Activated CD4-positive, alpha-beta T cell treated with anti-CD3 and anti-CD28 coated beads for 36 hours (primary cell): ENCODE measurements around the gene IP6K3. TPM values are rescaled to one million over a fixed set of nuclear protein-coding genes. Genes with fewer than 3 reads are reported as not detected.

Experiments used
- ATAC-seq: fragments of 200-7000 bp; cut with Tn5 transposase; one replicate; pipeline ENCODE4 v1.10.0; 2021; ENCODE audit warnings: mild to moderate bottlenecking, moderate library complexity
- CTCF ChIA-PET: fragments of 350-600 bp; sonication (Branson Sonifier 250); formaldehyde crosslinking; loops from one replicate; lab custom pipeline; 2021; ENCODE audit warnings: antibody characterized with exemption; lab: Charles Lee
- POLR2A ChIA-PET: fragments of 350-600 bp; sonication (Branson Sonifier 250); formaldehyde crosslinking; loops from one replicate; lab custom pipeline; 2021; ENCODE audit warnings: antibody characterized with exemption, inconsistent platforms; lab: Charles Lee
- DNase-seq: peaks from one replicate; pipeline ENCODE4 v3.0.0-alpha.2; 2020
- H3K27ac Mint-ChIP-seq: one replicate; pipeline ENCODE4 v1.8.0; 2021; ENCODE audit warnings: mixed read lengths
- H3K27me3 Mint-ChIP-seq: one replicate; pipeline ENCODE4 v1.8.0; 2021; ENCODE audit warnings: mixed read lengths
- H3K36me3 Mint-ChIP-seq: one replicate; pipeline ENCODE4 v1.8.0; 2021; ENCODE audit warnings: low read depth, mixed read lengths
- H3K4me1 Mint-ChIP-seq: one replicate; pipeline ENCODE4 v1.8.0; 2021; ENCODE audit warnings: mixed read lengths
- H3K4me3 Mint-ChIP-seq: one replicate; pipeline ENCODE4 v1.8.0; 2021; ENCODE audit warnings: mild to moderate bottlenecking, moderate library complexity, mixed read lengths
- H3K9me3 Mint-ChIP-seq: one replicate; pipeline ENCODE4 v1.8.0; 2021; ENCODE audit warnings: low read depth, mixed read lengths
- intact Hi-C, 2 experiments: fragments of 100-400 bp; cut with DNase I in 1 of 2; cut with micrococcal nuclease in 1 of 2; formaldehyde crosslinking; loops; one replicate each; pipeline versions ENCODE4 v1.14.2 to v1.15.1; 2022 to 2024; cut with DNase I, micrococcal nuclease
- total RNA-seq, 2 experiments: library from RNA; stranded (reverse); gene quantifications; one replicate each; pipeline ENCODE4 v1.2.3, GENCODE V29; 2021

IP6K3 gene
- total RNA-seq, 2 experiments from 2014 or later = not detected

DNA sequence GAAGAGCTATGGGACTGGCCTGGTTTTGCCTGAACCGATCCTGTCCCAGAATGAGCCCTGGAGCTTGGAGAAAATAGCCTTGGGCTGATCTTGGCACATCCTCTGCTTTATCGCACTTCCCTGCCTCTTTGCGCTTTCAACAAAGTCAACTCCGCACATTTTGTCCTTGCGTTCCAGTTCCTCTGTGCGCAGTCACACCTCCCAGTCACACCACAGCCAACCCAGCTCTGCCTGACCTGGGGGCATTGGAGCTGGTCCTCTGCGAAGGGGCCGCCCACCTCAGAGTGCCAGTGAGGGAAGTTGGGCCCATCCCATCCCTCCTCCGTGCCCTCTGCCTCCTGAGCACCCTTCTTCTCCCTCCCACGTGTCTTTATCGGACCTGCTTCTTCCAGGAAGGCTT, 18.3 kb downstream of the IP6K3 start:
- Mint-ChIP-seq H3K27me3 (no peaks in the 10 kb centered on the region), H3K4me1 (peaks cover 17% of the 10 kb centered on the region), H3K9me3 (no peaks in the 10 kb centered on the region), H3K4me3 (no peak overlapping the region), H3K36me3 (no peaks in the 10 kb centered on the region), H3K27ac (no peak overlapping the region)
- no peak for ATAC-seq
- ChIA-PET CTCF (interaction anchor here (0.5 to 1.5 kb wide), 3 partner anchors 13 to 296 kb away, joined by 3 read pairs; partner anchors contain the start of gene UQCC2), POLR2A (no interaction called here)
- intact Hi-C loops = no loop called here
- DNase-seq = no peak

DNA sequence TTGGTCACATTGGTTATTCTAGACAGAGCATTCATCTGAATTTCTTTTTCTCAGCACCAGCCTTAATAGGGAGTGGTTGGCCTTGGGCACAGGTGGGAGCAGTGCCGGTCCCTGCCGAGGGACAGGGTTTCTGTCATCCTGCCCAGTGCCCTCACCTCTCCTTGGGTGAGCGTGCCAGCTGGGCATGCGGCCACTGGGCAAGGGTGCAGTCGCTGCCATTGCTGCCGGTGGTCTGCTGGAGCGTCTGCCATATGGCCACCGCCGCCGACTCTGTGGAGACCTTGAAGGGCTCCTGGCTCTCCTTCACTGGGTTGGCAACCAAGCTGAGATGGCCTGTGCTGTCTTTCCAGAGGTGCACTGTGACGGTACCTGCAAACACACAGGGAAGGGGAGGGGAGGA, 18.8 kb downstream of the IP6K3 start:
- Mint-ChIP-seq H3K4me1 (peaks cover 17% of the 10 kb centered on the region), H3K9me3 (no peaks in the 10 kb centered on the region), H3K27me3 (no peaks in the 10 kb centered on the region), H3K4me3 (no peak overlapping the region), H3K36me3 (no peaks in the 10 kb centered on the region), H3K27ac (no peak overlapping the region)
- ChIA-PET CTCF (interaction anchor here (0.5 to 1.5 kb wide), 3 partner anchors 13 to 297 kb away, joined by 3 read pairs; partner anchors contain the start of gene UQCC2), POLR2A (no interaction called here)
- DNase-seq (no peak), ATAC-seq (no peak)
- intact Hi-C loops = no loop called here

DNA sequence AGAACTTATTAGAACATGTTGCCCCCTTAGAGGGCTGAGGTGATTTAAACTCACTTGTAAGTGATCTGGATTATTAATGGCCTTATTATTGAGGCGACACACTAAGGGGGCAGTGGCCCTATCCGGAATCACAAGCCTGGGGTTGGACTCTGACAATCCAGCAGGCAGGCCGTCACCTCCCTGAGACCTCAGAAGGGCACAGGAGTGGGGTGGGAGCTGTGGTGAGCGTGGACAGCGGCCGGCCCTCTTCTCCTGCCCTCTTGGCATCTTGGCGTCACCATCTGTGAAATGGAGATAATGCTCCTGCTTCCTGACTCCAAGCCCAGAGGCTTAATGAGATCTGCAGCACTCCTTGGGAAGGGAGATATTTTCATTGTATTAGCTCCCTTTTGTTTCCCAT, 19.6 kb downstream of the IP6K3 start:
- CTCF ChIA-PET = interaction anchor here (1.5 kb wide), 1 partner anchor 14 kb away, joined by 3 read pairs; no protein-coding TSS in a partner anchor
- POLR2A ChIA-PET = no interaction called here
- H3K36me3 Mint-ChIP-seq = no peaks in the 10 kb centered on the region
- DNase-seq (no peak), ATAC-seq (no peak)
- no peaks in the 10 kb centered on the region for H3K27me3 Mint-ChIP-seq
- H3K4me1 Mint-ChIP-seq = peaks cover 17% of the 10 kb centered on the region
- no peaks in the 10 kb centered on the region for H3K9me3 Mint-ChIP-seq
- H3K27ac Mint-ChIP-seq = no peak overlapping the region
- intact Hi-C loops = no loop called here
- no peak overlapping the region for H3K4me3 Mint-ChIP-seq

DNA sequence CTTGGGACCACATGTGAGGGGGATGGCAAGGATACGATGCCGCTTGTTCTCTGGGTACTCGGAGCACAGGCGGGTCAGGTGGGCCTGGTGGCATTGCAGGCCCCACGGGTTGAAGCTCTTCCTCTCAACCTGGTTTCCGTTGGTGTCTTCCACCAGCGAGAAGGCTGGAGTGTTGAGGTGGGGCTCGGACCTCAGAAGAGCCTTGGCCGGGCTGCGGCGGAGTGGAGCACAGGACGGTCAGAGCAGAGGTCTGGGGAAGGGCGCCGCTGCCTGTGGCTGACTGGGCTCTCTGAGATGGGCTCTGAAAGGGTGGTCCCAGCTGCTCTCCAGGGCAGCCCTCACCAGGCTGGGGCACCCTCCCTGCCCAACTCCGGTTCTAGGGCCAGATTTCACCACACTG, 20.0 kb downstream of the IP6K3 start:
- DNase-seq (no peak), ATAC-seq (no peak)
- ChIA-PET POLR2A (no interaction called here), CTCF (interaction anchor here (0.9 to 1.5 kb wide), 3 partner anchors 11 to 26 kb away, joined by 3 read pairs; no protein-coding TSS in a partner anchor)
- no peak overlapping the region for H3K27ac Mint-ChIP-seq
- H3K27me3 Mint-ChIP-seq = no peaks in the 10 kb centered on the region
- H3K36me3 Mint-ChIP-seq = no peaks in the 10 kb centered on the region
- H3K9me3 Mint-ChIP-seq = no peaks in the 10 kb centered on the region
- peaks cover 17% of the 10 kb centered on the region for H3K4me1 Mint-ChIP-seq
- intact Hi-C loops = no loop called here
- no peak overlapping the region for H3K4me3 Mint-ChIP-seq

DNA sequence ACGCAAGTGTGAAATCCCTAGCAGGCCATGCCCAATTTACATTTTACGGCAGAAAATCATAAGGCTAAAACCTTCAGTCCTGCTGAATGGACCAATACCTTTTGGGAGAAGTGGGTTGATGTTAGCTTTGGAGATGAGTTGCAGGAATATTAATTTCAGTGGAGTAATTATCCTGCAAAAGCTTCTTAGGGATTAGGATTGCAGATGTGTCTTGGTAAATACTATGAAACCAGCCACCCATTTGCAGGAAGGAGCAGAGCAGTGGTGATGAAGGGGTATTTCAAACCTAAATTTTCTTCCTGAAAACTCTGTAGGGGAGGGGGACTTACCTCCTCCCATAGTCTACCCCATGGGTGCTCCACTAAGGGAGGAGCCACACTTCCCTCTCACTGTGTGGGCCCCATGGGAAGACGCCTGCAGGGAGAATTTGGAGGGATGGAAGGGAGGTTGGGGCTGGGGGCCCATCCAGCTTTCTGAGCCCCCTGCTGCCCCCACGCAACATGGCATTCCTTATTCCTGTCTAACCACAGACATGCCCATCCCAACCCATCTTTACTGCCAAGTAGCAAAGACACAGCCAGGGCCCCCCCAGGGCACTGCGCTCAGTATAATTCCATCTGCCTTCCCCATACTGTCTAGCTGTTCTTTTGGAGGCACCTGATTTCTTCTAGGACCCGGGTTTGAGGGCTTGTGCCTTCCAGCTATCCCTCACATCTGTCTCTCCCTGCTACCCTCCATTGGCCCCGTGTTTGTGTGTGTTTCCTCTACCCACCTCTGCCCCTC, 20.6 kb downstream of the IP6K3 start:
- ChIA-PET CTCF (interaction anchor here (0.9 to 1.1 kb wide), 2 partner anchors 11 to 25 kb away, joined by 3 read pairs; no protein-coding TSS in a partner anchor), POLR2A (no interaction called here)
- intact Hi-C loops = no loop called here
- DNase-seq (no peak), ATAC-seq (no peak)
- no peak overlapping the region for H3K4me3 Mint-ChIP-seq
- H3K36me3 Mint-ChIP-seq = no peaks in the 10 kb centered on the region
- H3K4me1 Mint-ChIP-seq = peaks cover 17% of the 10 kb centered on the region
- H3K9me3 Mint-ChIP-seq = no peaks in the 10 kb centered on the region
- H3K27ac Mint-ChIP-seq = no peak overlapping the region
- H3K27me3 Mint-ChIP-seq = no peaks in the 10 kb centered on the region

- Mint-ChIP-seq H3K9me3 (no peaks in the 10 kb centered on the region), H3K36me3 (no peaks in the 10 kb centered on the region), H3K4me1 (peaks cover 17% of the 10 kb centered on the region), H3K27ac (no peak overlapping the region), H3K4me3 (no peak overlapping the region), H3K27me3 (no peaks in the 10 kb centered on the region)
- no peak for ATAC-seq
- POLR2A ChIA-PET = no interaction called here
- CTCF ChIA-PET = no interaction called here
- no peak for DNase-seq
- intact Hi-C loops = no loop called here
Observed at GRCh38 chr6:33725222-33725621, 21.5 kb downstream of the IP6K3 start.

DNA sequence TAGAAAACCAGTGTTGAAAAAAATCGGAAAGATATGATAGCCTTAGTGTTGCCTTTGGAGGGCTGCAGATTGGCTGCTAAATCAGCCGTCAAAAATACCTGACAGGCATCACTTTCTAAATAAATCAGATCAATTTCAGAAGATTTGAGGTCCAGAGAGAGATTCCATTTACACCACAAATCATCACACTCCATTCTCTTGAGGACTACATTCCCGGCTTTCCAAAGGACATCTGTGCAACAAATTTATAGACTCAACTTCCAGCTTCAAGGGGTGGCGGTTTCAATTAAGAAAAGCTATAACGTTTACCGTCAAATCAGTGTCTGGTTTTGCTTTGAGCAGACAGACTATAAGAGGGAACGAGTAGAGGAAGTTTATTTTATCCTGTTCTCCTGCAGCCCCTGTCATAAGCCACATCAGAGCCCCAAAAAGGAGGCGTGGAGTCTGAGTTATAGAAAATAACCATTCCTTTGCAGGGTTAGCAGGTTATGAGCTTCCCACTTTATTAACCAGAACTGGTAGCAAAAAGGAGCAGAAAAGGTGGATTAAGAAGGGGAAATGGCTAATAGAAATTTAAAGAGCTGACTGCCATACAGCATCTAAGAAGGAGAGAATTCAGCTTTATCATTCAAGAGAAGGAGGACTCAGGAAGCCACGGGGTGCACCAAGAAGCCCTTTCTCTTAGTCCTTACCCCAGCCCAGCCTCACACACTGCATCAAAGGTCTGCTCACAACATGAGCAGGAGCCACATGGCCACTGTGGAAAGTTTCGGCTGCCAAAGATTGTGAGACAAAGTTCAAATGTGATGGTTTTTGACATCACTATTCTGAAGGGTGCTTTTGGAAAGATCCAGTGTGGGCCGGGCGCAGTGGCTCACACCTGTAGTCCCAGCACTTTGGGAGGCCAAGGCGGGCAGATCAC, 22.3 kb downstream of the IP6K3 start:
- H3K36me3 Mint-ChIP-seq = no peaks in the 10 kb centered on the region
- H3K4me3 Mint-ChIP-seq = no peak overlapping the region
- CTCF ChIA-PET = interaction anchor here (0.5 to 1.3 kb wide), 4 partner anchors 14 to 432 kb away, joined by 3 to 5 read pairs (median 4); no protein-coding TSS in a partner anchor
- DNase-seq = peak; percentile 21
- intact Hi-C loops = no loop called here
- ATAC-seq = peak; percentile 53
- H3K4me1 Mint-ChIP-seq = peaks cover 17% of the 10 kb centered on the region
- H3K9me3 Mint-ChIP-seq = no peaks in the 10 kb centered on the region
- H3K27ac Mint-ChIP-seq = no peak overlapping the region
- POLR2A ChIA-PET = interaction anchor here (0.7 kb wide), 1 partner anchor 1261 kb away, joined by 3 read pairs; no protein-coding TSS in a partner anchor
- no peaks in the 10 kb centered on the region for H3K27me3 Mint-ChIP-seq

DNA sequence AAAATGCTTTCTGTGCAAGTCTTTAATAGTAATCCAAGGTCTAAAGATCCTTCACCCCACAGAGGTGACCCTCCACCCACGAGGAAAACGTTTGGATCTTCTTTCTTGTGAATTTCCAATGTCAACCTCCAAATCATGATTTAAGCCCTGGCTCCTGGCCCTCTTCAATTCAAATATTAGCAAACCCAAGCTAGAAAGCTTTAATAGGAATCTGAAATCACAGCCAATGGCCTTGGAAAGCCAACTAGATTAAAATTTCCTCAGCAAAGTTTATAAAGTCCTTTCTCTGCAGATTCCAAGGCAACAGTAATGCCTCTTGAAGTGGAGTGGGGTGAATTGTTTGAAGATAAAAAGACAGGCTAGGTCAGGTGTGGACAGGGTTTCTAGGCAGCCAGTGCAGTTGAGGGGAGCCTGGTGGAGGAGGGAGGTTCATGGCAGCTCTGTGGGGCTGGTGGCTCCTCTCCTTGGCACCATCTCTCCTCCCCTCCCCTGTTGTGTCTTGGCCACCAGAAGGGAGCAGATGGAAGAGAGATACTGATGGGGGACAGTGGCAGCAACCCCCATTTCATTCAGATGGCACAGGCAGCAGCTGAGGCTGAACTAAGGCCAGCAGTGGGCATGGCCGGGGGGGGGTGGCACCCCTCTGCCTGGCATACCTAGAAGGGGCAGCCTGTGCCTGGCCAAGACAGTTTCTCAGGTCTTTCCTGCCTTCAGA, 23.2 kb downstream of the IP6K3 start:
- ATAC-seq (no peak), DNase-seq (no peak)
- H3K27me3 Mint-ChIP-seq = no peaks in the 10 kb centered on the region
- CTCF ChIA-PET = interaction anchor here (0.7 to 1.8 kb wide), 7 partner anchors 10 to 44 kb away, joined by 3 to 10 read pairs (median 4); partner anchors contain the start of gene UQCC2
- H3K4me3 Mint-ChIP-seq = no peak overlapping the region
- peaks cover 17% of the 10 kb centered on the region for H3K4me1 Mint-ChIP-seq
- intact Hi-C loops = no loop called here
- POLR2A ChIA-PET = interaction anchor here (1.3 kb wide), 1 partner anchor 12 kb away, joined by 3 read pairs; the partner anchor contains the start of gene UQCC2
- H3K36me3 Mint-ChIP-seq = no peaks in the 10 kb centered on the region
- no peaks in the 10 kb centered on the region for H3K9me3 Mint-ChIP-seq
- H3K27ac Mint-ChIP-seq = no peak overlapping the region

DNA sequence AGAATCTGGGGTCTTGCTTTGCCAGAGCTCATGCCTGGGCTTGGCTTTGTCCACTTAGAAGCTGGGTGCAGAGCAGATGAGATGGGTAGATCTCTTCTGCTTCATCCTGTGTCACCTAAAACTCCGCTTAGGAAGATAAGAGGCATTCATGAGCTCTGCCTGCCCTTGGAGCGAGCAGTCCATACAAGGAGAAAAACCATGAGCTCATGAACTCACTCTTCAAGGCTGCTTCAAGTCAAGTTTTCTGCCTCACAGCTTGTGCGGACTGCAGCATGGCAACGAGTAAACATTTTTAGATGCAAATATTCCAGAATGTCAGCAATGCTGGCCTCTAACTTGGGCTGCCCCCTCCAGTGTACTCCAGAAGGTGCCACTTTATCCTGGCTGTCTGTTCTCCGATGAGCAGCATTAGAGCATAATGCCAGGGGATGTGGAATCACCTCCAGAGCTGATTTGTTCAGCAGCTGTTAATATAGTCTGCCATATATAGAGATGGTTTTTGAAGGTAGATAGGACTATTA, 24.5 kb downstream of the IP6K3 start:
- no peaks in the 10 kb centered on the region for H3K27me3 Mint-ChIP-seq
- intact Hi-C loops = no loop called here
- no peak for ATAC-seq
- H3K4me1 Mint-ChIP-seq = peaks cover 17% of the 10 kb centered on the region
- H3K36me3 Mint-ChIP-seq = no peaks in the 10 kb centered on the region
- H3K4me3 Mint-ChIP-seq = no peak overlapping the region
- no peak overlapping the region for H3K27ac Mint-ChIP-seq
- DNase-seq = no peak
- ChIA-PET CTCF (interaction anchor here (1.2 to 1.8 kb wide), 3 partner anchors 11 to 48 kb away, joined by 4 to 10 read pairs (median 4); partner anchors contain the start of gene UQCC2), POLR2A (interaction anchor here (1.3 kb wide), 1 partner anchor 11 kb away, joined by 3 read pairs; the partner anchor contains the start of gene UQCC2)
- no peaks in the 10 kb centered on the region for H3K9me3 Mint-ChIP-seq

DNA sequence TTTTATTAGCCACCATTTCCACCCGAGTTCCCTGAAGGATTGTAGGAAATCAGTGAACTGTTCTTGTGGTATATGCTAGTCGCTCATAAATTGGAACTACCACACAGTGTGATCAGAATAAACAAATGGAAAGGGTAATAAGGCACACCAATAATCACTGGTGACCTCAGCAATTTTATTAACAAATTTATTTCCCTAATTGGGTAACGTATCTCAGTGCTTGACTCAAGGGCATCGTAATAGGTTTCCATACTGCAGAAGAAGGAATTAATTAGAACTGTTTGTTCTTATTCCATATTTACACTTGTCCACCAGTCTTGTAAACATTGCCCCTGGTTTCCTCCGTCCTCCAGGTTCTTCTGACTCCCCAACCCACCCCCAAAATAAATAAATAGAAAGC, 25.2 kb downstream of the IP6K3 start:
- H3K4me3 Mint-ChIP-seq = no peak overlapping the region
- ATAC-seq = no peak
- CTCF ChIA-PET = interaction anchor here (1.2 to 1.8 kb wide), 2 partner anchors 10 to 48 kb away, joined by 4 to 10 read pairs; partner anchors contain the start of gene UQCC2
- POLR2A ChIA-PET = no interaction called here
- no peak for DNase-seq
- no peaks in the 10 kb centered on the region for H3K9me3 Mint-ChIP-seq
- intact Hi-C loops = no loop called here
- peaks cover 17% of the 10 kb centered on the region for H3K4me1 Mint-ChIP-seq
- no peak overlapping the region for H3K27ac Mint-ChIP-seq
- no peaks in the 10 kb centered on the region for H3K36me3 Mint-ChIP-seq
- no peaks in the 10 kb centered on the region for H3K27me3 Mint-ChIP-seq
